HL-60 (cell line): ENCODE results near the gene CD44.

Experiments used
- DNase-seq, 2 experiments: peaks; one replicate each; pipeline ENCODE4 v3.0.0-alpha.2; 2010 to 2020; ENCODE audit warnings: low read depth in 1 of 2, low spot score in 1 of 2
- H3K27ac ChIP-seq: fragments of 250-450 bp; sonication (Bioruptor Pico); replicated peaks from 2 replicates; pipeline ENCODE4 v1.5.1; 2020; ENCODE audit warnings: mild to moderate bottlenecking, moderate library complexity
- H3K27me3 ChIP-seq: fragments of 250-450 bp; sonication (Bioruptor Pico); 2 replicates; pipeline ENCODE4 v1.5.1; 2021; ENCODE audit warnings: mild to moderate bottlenecking, moderate library complexity; ENCODE audit not compliant: insufficient read depth, poor library complexity, severe bottlenecking
- H3K4me3 ChIP-seq: replicated peaks from 2 replicates; pipeline ENCODE4 v1.5.1; 2011; ENCODE audit warnings: mild to moderate bottlenecking, control low read depth, low read length; ENCODE audit not compliant: insufficient read depth
- CTCF ChIP-seq: IDR thresholded peaks from one replicate; pipeline ENCODE4 v1.5.1; 2011; ENCODE audit warnings: low read length, control low read depth, inconsistent platforms; ENCODE audit not compliant: insufficient read depth
- GABPA ChIP-seq: IDR thresholded peaks from 2 replicates; pipeline ENCODE4 v1.6.1; 2012; ENCODE audit warnings: low read depth
- POLR2AphosphoS5 ChIP-seq: IDR thresholded peaks from 2 replicates; pipeline ENCODE4 v1.6.1; 2012; ENCODE audit warnings: low read depth
- REST ChIP-seq: IDR thresholded peaks from 2 replicates; pipeline ENCODE4 v1.6.1; 2012; ENCODE audit warnings: low read depth; ENCODE audit not compliant: insufficient replicate concordance
- SPI1 ChIP-seq: IDR thresholded peaks from 2 replicates; pipeline ENCODE4 v1.6.1; 2012; ENCODE audit warnings: low read depth, mild to moderate bottlenecking, borderline replicate concordance

The CD44 gene

GRCh38 chr11:35280727-35281126 lies 141.8 kb downstream of the CD44 start:
- no peak overlapping the region for H3K4me3 ChIP-seq
- no peak for DNase-seq

GRCh38 chr11:35281169-35281688 lies 142.3 kb downstream of the CD44 start:
- TF ChIP-seq CTCF (no peak), SPI1 (no peak), GABPA (no peak), REST (no peak), POLR2AphosphoS5 (no peak)
- DNase-seq = no peak
- Histone ChIP-seq H3K4me3 (no peak overlapping the region), H3K27me3 (no peaks in the 10 kb centered on the region), H3K27ac (no peak overlapping the region)

More at GRCh38 chr11:35280727-35281126, 141.8 kb downstream of the CD44 start:
- Histone ChIP-seq H3K27ac (no peak overlapping the region), H3K27me3 (no peaks in the 10 kb centered on the region)
- TF ChIP-seq CTCF (no peak), SPI1 (no peak), GABPA (no peak), REST (no peak), POLR2AphosphoS5 (no peak)
